Spleen (tissue), 7 donors: ENCODE results near the gene OR8G5.

Experiments used
- POLR2A ChIP-seq, 3 donors: fragments of 450-650 bp; IDR thresholded peaks; one replicate each; pipeline ENCODE4 v1.5.1; 2017; ENCODE audit warnings: antibody characterized with exemption in 3 of 3, mild to moderate bottlenecking in 1 of 3
- POLR2AphosphoS5 ChIP-seq, 3 donors: sonication (generic); formaldehyde crosslinking; IDR thresholded peaks; one replicate each; pipeline ENCODE4 v1.5.1; 2017; ENCODE audit warnings: antibody characterized with exemption in 3 of 3
- TF ChIP-seq, protein P1 (sequence below), 11 experiments: fragments of 200-600 bp in 7 of 11; fragments of 450-650 bp in 4 of 11; sonication (generic) in 4 of 11; IDR thresholded peaks in 8 of 11; conservative IDR thresholded peaks in 3 of 11; 1 replicate in 7 of 11; 2 replicates in 4 of 11; pipeline versions ENCODE4 v1.4.0 to v1.8.0; 2016 to 2021; ENCODE audit warnings: antibody characterized with exemption in 11 of 11, inconsistent platforms in 4 of 11, mild to moderate bottlenecking in 1 of 11
- donor health status: DM: no; HTN: no; CAD: no; lungs with moderate emphysema.
- donor health status: DM: no; HTN: no; CAD: no.
- donor health status: DM: no; HTN: no; CAD: no.

DNA sequence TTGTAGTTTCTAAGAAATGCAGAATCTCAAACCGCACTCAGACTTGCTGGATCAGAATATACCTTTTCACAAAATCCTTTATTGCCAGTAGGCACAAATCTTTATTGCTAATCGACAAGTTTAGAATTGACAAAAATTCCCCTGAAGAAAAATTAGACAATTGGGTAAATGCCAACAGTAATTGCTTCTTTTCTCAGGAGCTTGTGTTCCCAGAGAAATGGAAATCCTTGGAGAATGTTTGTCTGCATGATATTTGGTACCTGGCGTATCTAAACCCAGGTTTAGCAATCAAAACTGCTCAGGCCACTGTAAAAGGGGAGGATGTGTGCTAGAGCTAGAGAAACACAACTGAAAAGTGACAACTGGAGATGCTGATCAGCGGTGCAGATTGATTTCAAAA lies at the start of gene OR8G5:
- no peak for TF ChIP-seq POLR2AphosphoS5 (IDR thresholded peaks at IDR 0.05)
- TF ChIP-seq, protein P1, sequence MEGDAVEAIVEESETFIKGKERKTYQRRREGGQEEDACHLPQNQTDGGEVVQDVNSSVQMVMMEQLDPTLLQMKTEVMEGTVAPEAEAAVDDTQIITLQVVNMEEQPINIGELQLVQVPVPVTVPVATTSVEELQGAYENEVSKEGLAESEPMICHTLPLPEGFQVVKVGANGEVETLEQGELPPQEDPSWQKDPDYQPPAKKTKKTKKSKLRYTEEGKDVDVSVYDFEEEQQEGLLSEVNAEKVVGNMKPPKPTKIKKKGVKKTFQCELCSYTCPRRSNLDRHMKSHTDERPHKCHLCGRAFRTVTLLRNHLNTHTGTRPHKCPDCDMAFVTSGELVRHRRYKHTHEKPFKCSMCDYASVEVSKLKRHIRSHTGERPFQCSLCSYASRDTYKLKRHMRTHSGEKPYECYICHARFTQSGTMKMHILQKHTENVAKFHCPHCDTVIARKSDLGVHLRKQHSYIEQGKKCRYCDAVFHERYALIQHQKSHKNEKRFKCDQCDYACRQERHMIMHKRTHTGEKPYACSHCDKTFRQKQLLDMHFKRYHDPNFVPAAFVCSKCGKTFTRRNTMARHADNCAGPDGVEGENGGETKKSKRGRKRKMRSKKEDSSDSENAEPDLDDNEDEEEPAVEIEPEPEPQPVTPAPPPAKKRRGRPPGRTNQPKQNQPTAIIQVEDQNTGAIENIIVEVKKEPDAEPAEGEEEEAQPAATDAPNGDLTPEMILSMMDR (IDR thresholded peaks at IDR 0.05 in 8 of 11, conservative IDR thresholded peaks at IDR 0.05 in 3 of 11), result no peak
- TF ChIP-seq POLR2A (IDR thresholded peaks at IDR 0.05), result no peak
